CD8-positive, alpha-beta memory T cell (primary cell): Measurements from ENCODE around the gene ADAM12. TPM values are rescaled to one million over a fixed set of nuclear protein-coding genes. Genes with fewer than 3 reads are reported as not detected.

ENCODE experiments used
- CTCF ChIA-PET: fragments of 350-600 bp; sonication (Branson Sonifier 250); formaldehyde crosslinking; loops from one replicate; lab custom pipeline; 2021; ENCODE audit warnings: antibody characterized with exemption; lab: Charles Lee
- POLR2A ChIA-PET: fragments of 350-600 bp; sonication (Branson Sonifier 250); formaldehyde crosslinking; loops from one replicate; lab custom pipeline; 2021; ENCODE audit warnings: antibody characterized with exemption; lab: Charles Lee
- DNase-seq, 5 donors: peaks; one replicate each; pipeline versions ENCODE4 v3.0.0 to v3.0.0-alpha.2; 2020 to 2022; ENCODE audit warnings: mixed read lengths in 1 of 5
- H3K27ac ChIP-seq: one replicate; pipeline ENCODE4 v1.7.0; 2013; ENCODE audit warnings: low read depth, mild to moderate bottlenecking, low read length, moderate library complexity
- H3K27me3 ChIP-seq: 2 replicates; pipeline ENCODE4 v1.7.0; 2013; ENCODE audit warnings: low read length, mild to moderate bottlenecking; ENCODE audit not compliant: insufficient read depth, poor library complexity, severe bottlenecking
- H3K36me3 ChIP-seq: 2 replicates; pipeline ENCODE4 v1.7.0; 2013; ENCODE audit warnings: mild to moderate bottlenecking, low read length, moderate library complexity; ENCODE audit not compliant: insufficient read depth
- H3K4me1 ChIP-seq: 2 replicates; pipeline ENCODE4 v1.7.0; 2013; ENCODE audit warnings: mild to moderate bottlenecking, low read length, moderate library complexity; ENCODE audit not compliant: insufficient read depth
- H3K4me3 ChIP-seq: 2 replicates; pipeline ENCODE4 v1.7.0; 2013; ENCODE audit warnings: mild to moderate bottlenecking, low read length
- H3K9me3 ChIP-seq: 2 replicates; pipeline ENCODE4 v1.7.0; 2013; ENCODE audit warnings: mild to moderate bottlenecking, low read length
- H3K27ac Mint-ChIP-seq, 8 donors: one replicate each; pipeline ENCODE4 v1.8.0; 2020 to 2021; ENCODE audit warnings: mixed read lengths in 8 of 8, mild to moderate bottlenecking in 6 of 8, inconsistent platforms in 3 of 8, moderate library complexity in 3 of 8
- H3K27me3 Mint-ChIP-seq, 2 donors: one replicate each; pipeline ENCODE4 v1.8.0; 2020 to 2021; ENCODE audit warnings: mixed read lengths in 2 of 2, mild to moderate bottlenecking in 1 of 2, moderate library complexity in 1 of 2
- H3K36me3 Mint-ChIP-seq, 3 donors: one replicate each; pipeline ENCODE4 v1.8.0; 2020 to 2021; ENCODE audit warnings: mixed read lengths in 3 of 3, inconsistent platforms in 1 of 3, mild to moderate bottlenecking in 1 of 3
- H3K4me1 Mint-ChIP-seq, 3 donors: one replicate each; pipeline ENCODE4 v1.8.0; 2020 to 2021; ENCODE audit warnings: mixed read lengths in 3 of 3, inconsistent platforms in 1 of 3, mild to moderate bottlenecking in 1 of 3
- H3K4me3 Mint-ChIP-seq, 7 donors: one replicate each; pipeline ENCODE4 v1.8.0; 2020 to 2021; ENCODE audit warnings: mixed read lengths in 7 of 7, mild to moderate bottlenecking in 6 of 7, moderate library complexity in 4 of 7, inconsistent platforms in 2 of 7
- H3K9me3 Mint-ChIP-seq, 5 donors: one replicate each; pipeline ENCODE4 v1.8.0; 2020 to 2022; ENCODE audit warnings: mixed read lengths in 5 of 5, mild to moderate bottlenecking in 3 of 5, moderate library complexity in 2 of 5, inconsistent platforms in 1 of 5
- polyA plus RNA-seq: library from polyadenylated mRNA; unstranded; fragments of 300-500 nt; fragmentation: Illumina TruSeq; gene quantifications from one replicate; pipeline ENCODE4 v1.2.3, GENCODE V29; 2021
- total RNA-seq, 2 experiments: library from RNA; stranded (reverse); gene quantifications; one replicate each; pipeline ENCODE4 v1.2.3, GENCODE V29; 2021

Gene ADAM12
- total and polyA plus RNA-seq, 3 experiments from 2014 or later, result 0.11 to 6.4 (median 0.31) TPM

DNA sequence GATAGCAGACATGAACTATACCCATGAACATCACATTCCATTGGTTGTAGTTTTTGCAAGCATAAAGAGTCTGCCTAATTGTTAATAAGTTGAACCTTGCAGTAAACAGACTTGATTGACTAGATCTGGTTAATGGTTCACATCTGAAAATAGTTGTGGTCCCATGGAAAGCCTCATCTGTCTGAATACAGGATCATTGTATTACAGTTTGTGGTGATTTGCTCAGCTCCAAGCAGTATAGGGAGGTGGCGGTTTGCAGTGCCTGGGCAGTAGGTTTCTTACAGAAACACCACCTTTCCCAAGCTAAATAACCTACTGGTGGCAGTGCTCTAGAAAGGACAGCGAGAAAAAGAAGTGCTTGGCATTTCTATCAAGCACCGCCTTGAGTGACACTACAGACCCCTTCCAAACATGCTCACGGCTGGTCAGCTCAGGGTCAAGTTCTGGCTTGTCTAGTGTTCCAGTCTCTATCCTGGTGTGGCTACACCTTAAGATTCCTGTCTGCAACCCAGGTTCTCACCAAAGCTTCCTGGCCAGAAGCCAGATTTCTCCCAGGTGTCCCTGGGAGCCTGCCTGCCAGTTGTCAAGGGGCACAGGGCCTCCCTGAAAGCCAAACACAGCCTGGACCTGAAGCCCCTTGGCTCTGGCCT lies 372.0 kb downstream of the ADAM12 start:
- H3K4me3 ChIP-seq, result no peak overlapping the region
- H3K36me3 ChIP-seq, result no peaks in the 10 kb centered on the region
- Mint-ChIP-seq H3K9me3 (no peaks in the 10 kb centered on the region), H3K27ac (peak overlapping the region in 3 of 8 donors; percentile 36 to 74 (median 58)), H3K4me1 (peaks cover 4 to 22% (median 12%) of the 10 kb centered on the region in 3 donors), H3K4me3 (no peak overlapping the region), H3K36me3 (peaks cover 0 to 6% (median 0%) of the 10 kb centered on the region in 3 donors), H3K27me3 (peaks cover 5 to 8% of the 10 kb centered on the region in 2 donors)
- POLR2A ChIA-PET, result no interaction called here
- no peaks in the 10 kb centered on the region for H3K27me3 ChIP-seq
- H3K9me3 ChIP-seq, result no peaks in the 10 kb centered on the region
- CTCF ChIA-PET, result no interaction called here
- H3K27ac ChIP-seq, result no peak overlapping the region
- no peaks in the 10 kb centered on the region for H3K4me1 ChIP-seq
- DNase-seq, result no peak

- H3K4me3 ChIP-seq, result no peak overlapping the region
- no peak for DNase-seq
- Mint-ChIP-seq H3K9me3 (no peaks in the 10 kb centered on the region), H3K4me1 (peaks cover 4 to 22% (median 12%) of the 10 kb centered on the region in 3 donors), H3K4me3 (no peak overlapping the region), H3K27ac (peak overlapping the region in 1 of 8 donors; percentile 25), H3K36me3 (peaks cover 0 to 5% (median 0%) of the 10 kb centered on the region in 3 donors), H3K27me3 (peaks cover 5 to 8% of the 10 kb centered on the region in 2 donors)
- H3K27me3 ChIP-seq, result no peaks in the 10 kb centered on the region
- H3K27ac ChIP-seq, result no peak overlapping the region
- ChIA-PET CTCF (no interaction called here), POLR2A (no interaction called here)
- H3K36me3 ChIP-seq, result no peaks in the 10 kb centered on the region
- H3K4me1 ChIP-seq, result no peaks in the 10 kb centered on the region
- no peaks in the 10 kb centered on the region for H3K9me3 ChIP-seq
Observed at GRCh38 chr10:126015413-126015812, 372.9 kb downstream of the ADAM12 start.

DNA sequence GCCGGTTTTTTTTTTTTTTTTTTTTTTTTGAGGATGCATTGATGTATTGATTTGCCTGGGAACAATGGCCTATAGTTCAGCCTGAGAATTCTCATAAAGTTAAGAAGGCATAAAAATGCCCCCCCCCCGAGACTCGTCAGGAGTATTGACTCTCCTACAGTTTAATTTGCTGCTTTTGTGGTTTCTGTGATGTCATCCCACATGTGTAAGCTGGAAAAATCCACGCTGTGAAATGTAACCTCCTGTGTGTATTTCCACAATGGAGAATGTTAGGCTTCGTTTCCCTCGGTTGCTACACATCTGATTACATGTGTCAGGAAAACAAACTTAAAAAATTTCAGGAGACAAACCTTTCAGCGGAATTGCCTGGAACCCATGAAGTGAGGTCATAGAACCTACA lies 374.0 kb downstream of the ADAM12 start:
- Histone ChIP-seq H3K27ac (no peak overlapping the region), H3K4me3 (no peak overlapping the region), H3K36me3 (no peaks in the 10 kb centered on the region), H3K9me3 (no peaks in the 10 kb centered on the region), H3K27me3 (no peaks in the 10 kb centered on the region), H3K4me1 (no peaks in the 10 kb centered on the region)
- Mint-ChIP-seq H3K36me3 (no peaks in the 10 kb centered on the region), H3K27ac (peak overlapping the region in 4 of 8 donors; percentile 18 to 83 (median 73)), H3K4me3 (no peak overlapping the region), H3K4me1 (peaks cover 4 to 22% (median 12%) of the 10 kb centered on the region in 3 donors), H3K27me3 (peaks cover 7 to 8% of the 10 kb centered on the region in 2 donors), H3K9me3 (no peaks in the 10 kb centered on the region)
- POLR2A ChIA-PET, result no interaction called here
- CTCF ChIA-PET, result no interaction called here
- DNase-seq, result no peak

DNA sequence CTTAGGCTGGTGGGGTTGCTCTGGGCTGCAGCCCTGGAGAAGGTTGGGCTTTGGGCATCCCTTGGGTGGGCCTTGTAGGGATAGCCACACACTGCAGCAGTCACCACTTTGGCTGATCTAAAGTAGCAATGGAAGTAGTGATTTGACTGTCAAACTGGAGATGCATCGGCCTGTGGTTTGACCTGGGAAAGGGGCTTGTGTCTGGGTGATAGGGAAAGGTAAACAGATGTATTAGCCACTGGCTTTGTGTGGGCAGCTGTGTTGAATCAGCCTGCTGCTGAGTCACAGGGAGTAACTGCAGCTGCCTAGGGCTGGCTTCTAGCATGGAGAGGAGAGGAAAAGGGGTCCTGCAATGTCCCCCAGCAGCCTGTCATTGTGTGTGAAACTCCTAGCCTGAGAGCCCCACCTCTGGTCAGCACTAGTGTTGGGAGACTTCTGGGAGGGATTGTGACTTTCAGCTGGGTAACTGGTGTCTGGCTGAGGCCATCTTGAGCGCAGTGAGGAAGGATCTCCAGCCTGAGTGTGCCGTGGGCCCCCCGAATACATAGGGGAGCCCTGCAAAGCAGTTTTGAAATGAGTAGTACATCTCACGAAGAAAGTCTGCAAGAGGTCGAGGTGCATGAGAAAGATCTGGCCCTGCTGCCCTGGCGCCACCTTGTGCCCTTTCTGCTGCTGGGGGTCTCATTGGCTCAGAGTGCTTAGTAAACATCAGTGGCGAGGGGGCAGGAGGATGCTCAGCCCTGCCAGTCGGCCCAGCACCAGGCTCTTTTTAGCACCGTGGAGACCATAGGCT lies 374.6 kb downstream of the ADAM12 start:
- POLR2A ChIA-PET, result no interaction called here
- no peaks in the 10 kb centered on the region for H3K4me1 ChIP-seq
- Mint-ChIP-seq H3K27me3 (peaks cover 4 to 7% of the 10 kb centered on the region in 2 donors), H3K36me3 (no peaks in the 10 kb centered on the region), H3K27ac (peak overlapping the region in 7 of 8 donors; percentile 2 to 94 (median 79)), H3K4me1 (peaks cover 4 to 22% (median 12%) of the 10 kb centered on the region in 3 donors), H3K9me3 (no peaks in the 10 kb centered on the region), H3K4me3 (peak overlapping the region in 1 of 7 donors; percentile 49)
- CTCF ChIA-PET, result no interaction called here
- DNase-seq, result no peak
- no peaks in the 10 kb centered on the region for H3K27me3 ChIP-seq
- H3K27ac ChIP-seq, result no peak overlapping the region
- H3K9me3 ChIP-seq, result no peaks in the 10 kb centered on the region
- H3K36me3 ChIP-seq, result no peaks in the 10 kb centered on the region
- H3K4me3 ChIP-seq, result no peak overlapping the region

DNA sequence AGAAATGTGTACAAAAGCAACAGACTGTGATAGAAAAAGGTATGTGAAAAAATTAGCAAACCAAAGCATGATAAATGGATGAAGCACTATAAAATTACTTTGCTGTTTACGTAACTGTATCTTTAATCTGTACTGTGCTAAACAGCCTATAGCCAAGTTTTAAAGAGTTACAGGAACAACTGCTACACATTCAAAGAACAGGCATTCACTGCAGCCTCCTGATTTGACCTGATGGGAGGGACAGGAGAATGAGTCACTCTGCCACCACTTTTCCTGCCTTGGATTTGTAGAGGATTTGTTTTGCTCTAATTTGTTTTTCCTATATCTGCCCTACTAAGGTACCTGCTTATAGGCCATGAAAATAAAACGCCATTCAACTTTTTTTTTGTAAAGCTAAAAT lies 375.8 kb downstream of the ADAM12 start:
- Histone ChIP-seq H3K36me3 (no peaks in the 10 kb centered on the region), H3K27ac (no peak overlapping the region)
- peaks cover 4 to 22% (median 12%) of the 10 kb centered on the region in 3 donors for H3K4me1 Mint-ChIP-seq

GRCh38 chr10:126011995-126012394 lies 376.3 kb downstream of the ADAM12 start:
- DNase-seq, result peak in 1 of 5 donors; percentile 26
- Histone ChIP-seq H3K4me1 (no peaks in the 10 kb centered on the region), H3K27me3 (no peaks in the 10 kb centered on the region), H3K27ac (no peak overlapping the region), H3K36me3 (no peaks in the 10 kb centered on the region), H3K9me3 (no peaks in the 10 kb centered on the region), H3K4me3 (no peak overlapping the region)
- H3K4me3 Mint-ChIP-seq, result peak overlapping the region in 5 of 7 donors; percentile 18 to 68 (median 46)
- H3K4me1 Mint-ChIP-seq, result peaks cover 4 to 22% (median 12%) of the 10 kb centered on the region in 3 donors
- H3K27me3 Mint-ChIP-seq, result peaks cover 4 to 7% of the 10 kb centered on the region in 2 donors
- no peaks in the 10 kb centered on the region for H3K9me3 Mint-ChIP-seq
- ChIA-PET POLR2A (no interaction called here), CTCF (no interaction called here)
- H3K27ac Mint-ChIP-seq, result peak overlapping the region in 6 of 8 donors; percentile 62 to 98 (median 82)
- H3K36me3 Mint-ChIP-seq, result no peaks in the 10 kb centered on the region

More for the DNA sequence above, 375.8 kb downstream of the ADAM12 start:
- Mint-ChIP-seq H3K4me3 (no peak overlapping the region), H3K36me3 (no peaks in the 10 kb centered on the region), H3K9me3 (no peaks in the 10 kb centered on the region), H3K27me3 (peaks cover 4 to 7% of the 10 kb centered on the region in 2 donors), H3K27ac (peak overlapping the region in 7 of 8 donors; percentile 6 to 98 (median 62))
- POLR2A ChIA-PET, result no interaction called here
- no peak for DNase-seq
- Histone ChIP-seq H3K9me3 (no peaks in the 10 kb centered on the region), H3K27me3 (no peaks in the 10 kb centered on the region), H3K4me1 (no peaks in the 10 kb centered on the region), H3K4me3 (no peak overlapping the region)
- CTCF ChIA-PET, result no interaction called here

DNA sequence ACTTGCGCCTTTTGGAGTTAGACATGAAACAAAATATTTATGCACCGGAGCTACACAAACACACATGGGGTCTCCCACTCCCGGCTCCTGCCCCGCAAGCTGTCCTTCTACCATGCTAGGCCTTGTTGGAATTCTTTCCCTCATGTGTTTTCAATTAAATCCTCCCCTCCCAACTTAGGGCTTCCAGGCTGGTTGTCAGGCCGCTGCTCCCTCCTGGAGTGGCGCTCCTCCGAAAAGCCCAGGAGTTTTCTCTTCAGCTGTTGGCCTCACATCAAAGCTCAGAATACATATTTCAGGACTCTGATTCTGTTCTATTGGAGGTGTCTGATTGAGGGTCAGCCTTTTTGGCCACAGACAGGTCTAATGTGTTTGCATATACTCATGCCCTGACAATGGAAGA lies 378.6 kb downstream of the ADAM12 start:
- H3K4me1 ChIP-seq, result no peaks in the 10 kb centered on the region
- CTCF ChIA-PET, result no interaction called here
- H3K36me3 ChIP-seq, result no peaks in the 10 kb centered on the region
- H3K27ac Mint-ChIP-seq, result peak overlapping the region in 2 of 8 donors; percentile 9 to 41
- POLR2A ChIA-PET, result no interaction called here
- no peaks in the 10 kb centered on the region for H3K27me3 ChIP-seq
- no peaks in the 10 kb centered on the region for H3K9me3 ChIP-seq
- DNase-seq, result no peak
- H3K9me3 Mint-ChIP-seq, result peaks cover 0 to under 1% (median 0%) of the 10 kb centered on the region in 5 donors
- H3K27ac ChIP-seq, result no peak overlapping the region
- H3K4me3 ChIP-seq, result no peak overlapping the region
- H3K4me3 Mint-ChIP-seq, result no peak overlapping the region
- H3K27me3 Mint-ChIP-seq, result peaks cover 0 to 7% of the 10 kb centered on the region in 2 donors
- peaks cover 4 to 22% (median 12%) of the 10 kb centered on the region in 3 donors for H3K4me1 Mint-ChIP-seq
- H3K36me3 Mint-ChIP-seq, result no peaks in the 10 kb centered on the region

- no peaks in the 10 kb centered on the region for H3K9me3 ChIP-seq
- Mint-ChIP-seq H3K4me3 (no peak overlapping the region), H3K27me3 (peaks cover 3 to 6% of the 10 kb centered on the region in 2 donors), H3K4me1 (peaks cover under 1 to 2% (median under 1%) of the 10 kb centered on the region in 3 donors), H3K27ac (peak overlapping the region in 1 of 8 donors; percentile 11), H3K36me3 (no peaks in the 10 kb centered on the region), H3K9me3 (peaks cover 0 to 4% (median 0%) of the 10 kb centered on the region in 5 donors)
- CTCF ChIA-PET, result no interaction called here
- POLR2A ChIA-PET, result no interaction called here
- no peak overlapping the region for H3K4me3 ChIP-seq
- no peaks in the 10 kb centered on the region for H3K4me1 ChIP-seq
- no peaks in the 10 kb centered on the region for H3K36me3 ChIP-seq
- no peak overlapping the region for H3K27ac ChIP-seq
- H3K27me3 ChIP-seq, result no peaks in the 10 kb centered on the region
- no peak for DNase-seq
Observed at GRCh38 chr10:126006906-126007305, 381.4 kb downstream of the ADAM12 start.
